Activated CD8-positive, alpha-beta memory T cell treated with anti-CD3 and anti-CD28 coated beads, Interleukin-2, amount 50 U/mL, for 48 hours (primary cell): ENCODE results near the gene SNAP47.

Experiments used
- DNase-seq: peaks from one replicate; pipeline ENCODE4 v3.0.0-alpha.2; 2020

The SNAP47 gene

GRCh38 chr1:227753999-227754711 is 18.9 kb downstream of the SNAP47 start:
- no peak for DNase-seq

DNA sequence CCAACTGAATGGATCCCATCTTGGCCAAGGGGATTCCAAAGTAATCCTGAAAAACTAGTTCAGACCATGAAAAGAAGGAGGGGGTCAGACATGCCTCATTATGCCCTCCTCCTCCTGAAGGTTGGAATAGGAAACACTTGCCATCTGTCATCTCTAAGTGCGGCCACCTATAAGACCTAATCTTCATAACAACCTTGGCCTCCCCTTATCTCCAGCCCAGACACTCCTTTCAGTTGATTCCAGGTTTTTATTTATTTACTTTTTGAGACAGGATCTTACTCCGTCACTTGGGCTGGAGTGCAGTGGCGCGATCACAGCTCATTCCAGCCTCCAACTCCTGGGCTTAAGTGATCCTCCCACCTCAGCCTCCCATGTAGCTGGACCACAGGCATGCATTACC is 19.7 kb downstream of the SNAP47 start:
- no peak for DNase-seq

DNA sequence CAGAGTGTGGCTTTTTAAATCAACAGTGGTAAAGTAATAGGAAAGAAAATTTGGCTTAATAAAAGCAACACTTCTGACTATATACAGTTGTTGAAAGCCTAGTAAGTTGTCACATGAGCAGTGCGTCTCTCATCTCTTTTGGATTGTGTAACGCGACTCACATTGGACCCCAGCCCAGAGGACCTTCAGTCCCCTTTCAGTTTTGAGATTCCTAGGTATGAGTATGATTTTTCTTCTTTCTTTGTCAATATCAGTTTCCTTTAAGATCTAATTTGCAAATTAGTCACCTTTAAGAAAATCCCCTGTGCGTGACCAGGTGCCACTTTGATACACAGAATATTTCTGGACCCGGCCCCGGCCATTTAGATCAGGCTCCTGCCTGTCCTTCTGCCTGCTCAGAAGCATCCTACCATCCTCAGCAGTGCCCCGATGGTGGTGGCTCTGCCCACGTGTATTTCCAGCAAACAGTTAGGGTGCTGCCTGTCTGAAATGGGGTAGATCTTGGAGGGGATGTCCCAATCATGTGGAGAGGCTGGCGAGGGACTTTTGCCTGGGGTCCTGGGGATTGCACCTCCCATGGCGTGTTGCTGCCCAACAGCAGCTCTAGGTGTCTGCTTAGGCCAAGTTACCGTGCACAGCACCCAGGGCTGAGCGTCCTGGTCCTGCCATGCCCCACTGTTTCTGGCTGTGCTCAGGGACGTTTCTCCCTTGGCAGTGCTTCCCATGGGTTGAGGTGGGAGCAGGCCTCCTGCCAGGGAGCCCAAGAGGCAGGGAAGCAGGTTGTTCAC is 21.1 kb downstream of the SNAP47 start:
- DNase-seq = no peak

DNA sequence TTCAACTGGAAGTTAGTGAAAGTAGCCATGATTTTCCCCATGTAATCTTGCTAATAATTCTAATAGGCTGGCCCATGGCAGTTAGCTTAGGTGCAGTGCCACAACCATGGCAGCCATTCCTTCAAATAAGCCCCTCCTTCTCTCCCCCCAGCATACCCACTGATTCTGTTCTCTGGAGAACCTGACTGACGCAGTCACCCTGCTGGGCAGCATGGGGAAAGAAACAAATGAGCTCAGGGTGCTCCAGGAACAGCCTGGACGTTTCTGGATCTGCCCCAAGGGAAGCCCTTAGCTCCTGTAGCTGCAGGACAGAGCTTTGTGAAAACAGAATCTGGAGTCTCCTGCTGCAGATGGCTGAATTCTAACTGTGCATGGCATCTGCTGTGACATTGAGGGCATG is 22.5 kb downstream of the SNAP47 start:
- no peak for DNase-seq

DNA sequence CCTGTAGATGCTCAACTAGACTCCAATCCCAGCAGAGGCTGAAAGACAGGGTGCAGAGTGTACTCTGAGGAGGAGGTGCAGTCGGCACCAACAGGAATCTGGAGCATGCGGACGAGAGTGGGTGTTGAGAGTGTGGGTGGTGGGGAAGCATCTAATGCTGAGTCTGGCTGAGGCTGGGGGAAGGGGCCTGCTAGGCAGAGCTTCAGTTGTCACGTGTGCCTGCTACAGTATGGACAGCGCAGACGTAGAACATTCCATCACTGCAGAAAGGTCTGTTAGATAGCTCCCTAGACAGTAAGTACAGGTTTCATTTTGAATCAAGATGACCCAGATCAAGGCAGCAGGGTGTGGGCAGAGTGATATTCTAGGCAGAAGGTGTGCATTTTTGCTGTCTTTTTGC is 23.1 kb downstream of the SNAP47 start:
- no peak for DNase-seq

- no peak for DNase-seq
Measured at GRCh38 chr1:227759341-227760300, 24.4 kb downstream of the SNAP47 start.

GRCh38 chr1:227760377-227760776 is 25.1 kb downstream of the SNAP47 start:
- no peak for DNase-seq

GRCh38 chr1:227761621-227762230 is 26.5 kb downstream of the SNAP47 start:
- no peak for DNase-seq

DNA sequence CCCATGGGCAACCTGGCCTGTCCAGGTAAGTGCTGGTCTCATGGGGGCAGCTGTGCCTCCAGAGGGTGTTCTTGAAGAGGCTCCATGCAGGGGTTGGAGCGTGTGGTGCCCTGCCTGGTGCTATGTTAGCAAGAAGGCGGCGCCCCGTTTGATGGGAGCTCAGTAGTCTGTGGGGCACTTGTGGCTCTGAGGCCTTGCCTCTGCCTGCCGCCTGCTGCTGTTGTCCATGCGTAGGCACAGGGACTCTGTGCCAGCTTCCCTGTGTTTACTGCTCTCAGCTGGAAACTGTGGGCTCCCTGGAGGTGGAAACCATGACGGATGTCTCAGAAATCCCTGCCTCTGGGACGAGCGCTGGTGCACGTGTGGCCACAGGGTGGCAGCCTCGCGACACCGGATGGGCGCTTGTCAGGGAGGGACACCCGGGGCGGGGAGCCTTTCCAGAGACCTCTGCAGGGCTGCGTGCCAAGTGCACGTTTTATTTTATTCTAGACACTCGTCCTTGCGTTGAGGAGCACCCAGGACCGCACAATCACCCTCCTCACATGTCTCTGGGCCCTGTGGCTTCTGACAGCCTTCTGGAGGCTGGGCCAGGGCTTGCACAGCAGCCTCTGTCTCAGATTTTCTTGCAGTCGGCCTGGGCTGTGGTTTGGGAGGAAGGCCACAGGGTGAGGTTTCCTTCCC is 27.1 kb downstream of the SNAP47 start:
- DNase-seq = peak; percentile 89

DNA sequence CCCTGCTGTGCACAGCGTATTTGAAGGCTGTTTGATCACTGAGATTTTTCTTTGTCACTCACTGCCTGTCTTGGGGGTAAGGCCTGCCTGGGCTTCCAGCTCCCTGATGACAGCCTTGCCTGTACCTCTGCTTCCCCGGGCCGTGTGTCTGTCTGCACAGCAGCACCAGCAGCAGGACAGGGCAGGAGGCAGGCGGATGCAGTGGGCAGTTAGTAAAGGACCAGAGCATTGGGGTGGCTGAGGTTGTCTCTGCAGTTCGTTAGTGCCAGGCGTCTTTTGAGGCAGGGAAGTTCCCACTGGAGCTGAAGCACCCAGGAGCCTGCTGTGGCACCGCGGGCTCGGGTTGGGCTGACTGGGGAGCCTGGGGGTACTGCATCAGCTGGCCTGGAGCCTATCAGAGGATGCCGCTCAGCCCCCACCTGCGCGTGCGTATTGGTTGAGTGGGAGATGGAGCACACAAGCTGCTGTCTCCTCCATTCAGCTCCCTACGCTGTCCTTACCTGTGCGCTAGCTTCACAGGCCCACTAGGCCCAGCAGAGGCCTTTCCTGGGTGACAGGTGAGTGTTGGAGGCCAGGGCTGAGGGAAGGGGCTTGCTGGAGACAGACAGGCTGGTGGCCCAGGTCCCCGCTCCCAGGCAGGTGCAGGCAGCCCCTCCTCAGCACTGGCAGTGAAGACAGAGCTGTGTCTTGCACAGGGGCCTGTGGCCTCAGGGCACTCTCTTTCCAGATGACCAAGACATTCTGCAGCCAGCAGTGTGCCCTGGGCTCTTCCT is 28.2 kb downstream of the SNAP47 start:
- no peak for DNase-seq

DNA sequence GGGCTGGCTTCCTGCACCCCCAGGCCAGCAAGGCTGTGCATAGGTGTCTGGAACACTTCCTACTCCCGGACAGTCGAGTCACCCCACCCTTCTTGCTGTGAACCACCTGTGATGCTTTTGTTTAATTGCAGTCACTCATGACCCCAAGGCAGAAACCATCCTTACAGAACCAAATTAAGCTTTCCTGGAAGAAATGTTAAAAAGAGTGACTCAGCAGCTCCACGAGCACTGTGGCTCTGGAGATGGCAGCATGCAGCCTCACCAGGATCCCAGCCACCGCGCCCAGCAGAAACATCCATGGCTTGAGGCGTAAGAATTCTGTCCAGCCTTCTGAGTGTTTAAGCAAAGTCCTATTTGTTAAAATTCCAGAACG is 28.8 kb downstream of the SNAP47 start:
- DNase-seq = no peak

DNA sequence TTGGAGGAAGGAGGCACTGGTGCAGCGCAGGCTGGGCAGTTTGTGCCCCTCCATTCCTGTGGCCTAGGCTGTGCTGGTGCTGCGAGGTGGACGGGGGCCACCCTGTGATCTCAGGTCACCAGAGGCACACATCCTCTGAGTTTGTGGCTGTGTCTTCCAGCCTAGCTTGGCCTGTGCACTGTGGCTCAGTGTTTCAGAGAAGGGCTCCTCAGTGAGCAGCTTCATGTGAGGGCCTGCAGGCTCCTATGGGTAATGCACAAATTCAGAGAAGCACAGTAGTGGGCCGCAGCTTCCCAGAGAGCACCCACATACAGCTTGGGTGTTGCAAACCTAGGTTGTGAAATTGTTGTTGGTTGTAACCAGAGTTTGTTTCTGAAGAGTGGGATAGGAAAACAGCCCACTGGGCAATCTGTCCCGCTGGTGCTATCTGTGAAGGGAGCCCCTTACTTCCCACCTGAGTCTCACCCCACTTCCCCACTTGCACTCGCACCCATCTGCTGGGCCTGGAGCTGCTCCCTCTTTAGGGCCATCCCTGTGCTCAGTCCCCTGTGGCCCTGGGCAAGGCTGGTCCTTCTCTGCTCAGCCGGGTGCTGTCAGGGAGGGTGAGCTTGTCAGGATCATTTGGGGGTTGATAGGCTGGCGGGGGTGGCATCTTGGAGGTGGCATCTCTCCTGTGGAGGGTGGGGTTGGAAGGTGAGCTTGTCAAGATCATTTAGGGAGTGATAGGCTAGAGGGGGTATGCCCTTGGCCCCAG is 30.2 kb downstream of the SNAP47 start:
- no peak for DNase-seq

DNA sequence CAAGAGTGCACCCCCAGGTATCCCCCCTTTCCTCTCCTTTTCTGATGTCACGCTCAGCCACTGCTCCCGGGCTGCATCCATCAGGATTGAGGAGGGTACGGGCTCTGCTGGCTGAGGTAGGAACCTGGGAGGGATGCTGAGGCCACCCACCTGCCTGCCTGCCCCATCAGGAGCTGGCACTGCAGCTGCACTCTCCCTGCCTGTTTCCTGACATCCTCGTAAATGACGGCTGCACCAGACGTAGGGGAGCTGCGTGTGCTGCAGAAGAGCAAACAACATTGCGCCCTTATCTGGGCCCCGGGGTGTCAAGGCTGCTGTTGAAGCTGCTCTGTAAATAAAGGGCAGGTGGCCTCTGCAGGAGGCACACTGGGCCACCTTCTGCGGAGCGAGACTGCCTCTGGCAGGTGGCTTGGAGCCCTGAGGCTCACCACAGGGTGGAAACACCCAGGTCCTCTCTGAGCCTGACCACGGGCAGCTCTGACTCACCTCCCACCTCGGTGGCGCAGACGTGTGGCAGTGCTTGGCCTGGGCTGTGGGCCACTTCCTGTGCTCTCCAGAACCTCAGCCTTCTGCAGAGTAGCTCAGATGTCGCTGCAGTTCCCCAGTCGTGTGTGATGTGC is 30.9 kb downstream of the SNAP47 start:
- peak; percentile 80 for DNase-seq

DNA sequence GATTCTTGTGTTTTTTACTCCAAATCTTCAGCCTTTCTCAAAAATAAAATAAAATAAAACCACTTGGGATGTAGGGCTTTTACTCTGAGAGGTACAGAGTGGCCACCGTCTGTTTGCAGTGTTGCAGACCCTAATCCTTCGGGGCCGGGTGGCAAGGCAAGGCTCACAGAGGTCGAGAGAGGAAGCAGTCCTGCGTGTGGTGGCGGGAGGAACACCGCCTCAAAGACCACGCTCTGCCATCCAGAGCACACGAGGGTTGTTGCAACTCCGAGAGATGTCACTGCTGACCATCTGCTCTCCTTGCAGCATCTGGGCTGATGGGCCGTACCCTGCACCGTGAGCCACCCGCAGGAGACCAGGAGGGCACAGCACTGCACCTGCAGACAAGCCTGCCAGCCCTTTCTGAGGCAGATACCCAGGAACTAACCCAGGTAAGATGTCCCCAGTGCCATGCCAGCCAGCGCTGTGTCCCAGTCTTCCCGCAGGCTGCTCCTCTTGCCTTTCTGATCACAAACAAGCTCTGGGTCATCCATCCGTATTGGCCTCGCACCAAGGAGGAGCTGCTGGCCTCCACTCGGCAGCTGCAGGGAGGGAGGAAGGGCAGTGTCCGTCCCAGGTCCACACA is 31.5 kb downstream of the SNAP47 start:
- DNase-seq = no peak

- no peak for DNase-seq
Measured at GRCh38 chr1:227767401-227768124, 32.3 kb downstream of the SNAP47 start.

DNA sequence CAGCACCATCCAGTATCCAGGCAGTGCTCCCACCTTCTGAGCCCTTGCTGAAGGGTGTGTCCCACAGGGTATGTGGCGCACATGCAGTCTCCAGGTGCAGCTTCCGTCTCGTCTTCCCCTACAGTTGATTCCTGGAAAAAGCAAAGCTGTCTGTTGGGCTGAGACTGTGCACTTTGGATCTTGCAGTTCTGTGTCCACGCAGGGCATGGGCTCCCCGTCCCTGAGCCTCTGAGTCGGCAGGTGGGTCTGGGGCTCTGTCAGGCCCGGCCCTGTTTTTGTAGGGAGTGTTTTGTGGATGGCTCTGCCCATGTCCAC is 32.8 kb downstream of the SNAP47 start:
- no peak for DNase-seq

DNA sequence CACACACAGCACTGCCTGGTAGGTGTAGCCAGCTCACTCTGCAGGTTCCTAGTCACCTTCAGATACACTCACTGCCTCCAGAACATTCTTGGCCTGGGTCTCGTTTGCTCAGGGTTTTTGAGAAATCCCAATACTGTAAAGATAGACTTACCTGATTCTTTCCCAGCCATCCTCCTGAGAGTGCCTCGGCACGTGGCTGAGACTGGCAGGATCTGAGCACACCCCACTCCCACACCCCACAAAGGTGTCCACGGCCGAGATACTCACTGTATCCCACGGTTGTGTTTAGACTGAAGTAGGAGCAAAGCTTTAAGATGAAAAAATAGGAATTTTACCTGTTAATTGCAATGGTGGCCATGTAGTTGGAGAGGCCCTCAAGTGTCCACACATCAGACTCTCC is 33.4 kb downstream of the SNAP47 start:
- no peak for DNase-seq

DNA sequence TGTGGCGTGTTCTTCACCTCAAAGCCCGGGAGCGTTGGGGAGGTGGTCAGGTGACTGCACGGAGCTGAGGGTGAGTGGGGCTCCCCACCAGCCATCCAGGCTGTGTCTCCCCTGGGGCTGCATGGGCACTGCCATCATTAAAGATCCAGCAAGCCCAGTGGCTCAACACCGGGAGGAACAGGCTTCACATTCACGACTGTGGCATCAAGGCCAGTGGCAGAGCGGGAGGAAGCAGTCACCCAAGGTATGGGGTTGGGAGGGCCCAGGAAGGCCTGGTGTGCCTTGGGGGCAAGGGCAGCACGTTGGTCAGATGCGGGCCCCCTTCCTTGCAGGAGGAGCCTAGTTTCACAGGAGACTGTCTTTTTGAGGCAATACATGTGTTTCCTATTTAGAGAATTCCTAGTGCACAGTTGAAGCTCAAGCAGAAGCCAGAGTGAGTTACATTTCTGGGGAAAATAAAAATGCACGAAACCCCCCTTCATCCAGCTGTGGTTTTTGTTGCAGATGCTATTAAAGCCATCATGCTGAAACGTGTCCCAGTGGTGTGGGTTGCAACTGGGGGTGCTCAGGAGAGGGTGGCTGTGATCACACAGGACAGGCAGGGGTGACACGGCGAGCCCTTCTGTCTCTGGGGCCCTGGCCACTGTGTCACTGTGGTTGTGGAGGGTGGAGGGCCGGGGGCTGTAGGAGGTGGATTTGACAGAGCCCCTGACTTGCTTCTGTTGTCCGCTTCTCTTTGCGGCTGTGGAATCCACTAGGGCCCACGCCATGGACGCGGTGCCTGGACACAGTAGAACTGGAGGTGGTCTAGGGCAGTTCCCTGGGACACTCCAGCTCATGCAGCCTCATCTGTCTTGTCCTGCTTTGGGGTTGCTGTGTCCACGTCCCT is 34.1 kb downstream of the SNAP47 start:
- no peak for DNase-seq
